ENCODE results near the gene ZNF134.

The ZNF134 gene

GRCh38 chr19:57613941-57614743, at the start of gene ZNF134:
TSS of gene ZNF134 (plus strand) at chr19:57614242. CDS start at chr19:57619469, 5,227 bp downstream.
- peak; percentile 88 for DNase-seq

GRCh38 chr19:57566396-57567265, 47.4 kb upstream of the ZNF134 start:
- DNase-seq, result no peak

GRCh38 chr19:57570707-57571106, 43.3 kb upstream of the ZNF134 start:
- DNase-seq, result no peak

GRCh38 chr19:57572415-57572947, 41.6 kb upstream of the ZNF134 start:
- DNase-seq, result no peak

- no peak for DNase-seq
Measured at GRCh38 chr19:57576661-57577060, 37.4 kb upstream of the ZNF134 start.

GRCh38 chr19:57578487-57579205, 35.4 kb upstream of the ZNF134 start, which contains the start of gene ZNF416:
TSS of gene ZNF416 (minus strand) at chr19:57578911. CDS start at chr19:57578704, 207 bp downstream.
- DNase-seq, result peak; percentile 98

GRCh38 chr19:57583104-57583520, 30.9 kb upstream of the ZNF134 start:
- no peak for DNase-seq

GRCh38 chr19:57583521-57584416, 30.3 kb upstream of the ZNF134 start, which contains the start of gene ZIK1:
TSS of gene ZIK1 (plus strand) at chr19:57584145. CDS start at chr19:57584357, 212 bp downstream.
- peak; percentile 94 for DNase-seq

- peak; percentile 39 for DNase-seq
Measured at GRCh38 chr19:57587529-57587928, 26.5 kb upstream of the ZNF134 start.

GRCh38 chr19:57599377-57599760, 14.7 kb upstream of the ZNF134 start:
- no peak for DNase-seq

GRCh38 chr19:57599761-57600383, 14.2 kb upstream of the ZNF134 start, which contains the start of gene ZNF530:
TSS of gene ZNF530 (plus strand) at chr19:57599885. CDS start at chr19:57604346, 4,461 bp downstream.
- DNase-seq, result peak; percentile 92

- no peak for DNase-seq
Measured at GRCh38 chr19:57606931-57607330, 7.1 kb upstream of the ZNF134 start.

GRCh38 chr19:57611113-57611512, 2.9 kb upstream of the ZNF134 start:
- no peak for DNase-seq

GRCh38 chr19:57615346-57615745, 1.3 kb downstream of the ZNF134 start:
- no peak for DNase-seq

- DNase-seq, result no peak
Measured at GRCh38 chr19:57620673-57621348, 6.8 kb downstream of the ZNF134 start.

- DNase-seq, result no peak
Measured at GRCh38 chr19:57623091-57623490, 9.0 kb downstream of the ZNF134 start.

- DNase-seq, result peak; percentile 95
Measured at GRCh38 chr19:57632987-57633831, 19.2 kb downstream of the ZNF134 start, which contains the start of gene ZNF211. TSS of gene ZNF211 (plus strand) at chr19:57633168. CDS start at chr19:57633347, 179 bp downstream.

- no peak for DNase-seq
Measured at GRCh38 chr19:57633832-57634131, 19.7 kb downstream of the ZNF134 start.

GRCh38 chr19:57637379-57637778, 23.3 kb downstream of the ZNF134 start:
- no peak for DNase-seq
